CD14-positive monocyte (primary cell): Measurements from ENCODE around the gene NAA38. TPM values are rescaled to one million over a fixed set of nuclear protein-coding genes. Genes with fewer than 3 reads are reported as not detected.

Experiments used
- DNase-seq, 3 donors: peaks; one replicate each; pipeline ENCODE4 v3.0.0-alpha.2; 2011 to 2022
- H2AFZ ChIP-seq: 2 replicates; pipeline ENCODE4 v1.6.0; 2012; ENCODE audit warnings: mild to moderate bottlenecking, low read depth, low read length, inconsistent platforms; ENCODE audit not compliant: insufficient read depth, poor library complexity, severe bottlenecking
- H3K27ac ChIP-seq, 2 donors: 1 replicate in 1 of 2; 2 replicates in 1 of 2; pipeline ENCODE4 v1.5.1; 2012 to 2013; ENCODE audit warnings: low read length in 2 of 2, control low read depth in 1 of 2, inconsistent platforms in 1 of 2, low read depth in 1 of 2, mild to moderate bottlenecking in 1 of 2
- H3K27me3 ChIP-seq, 2 donors: one replicate each; pipeline versions ENCODE4 v1.6.0 to v1.6.1; 2011 to 2013; ENCODE audit warnings: low read length in 2 of 2; ENCODE audit not compliant: control insufficient read depth in 2 of 2, insufficient read depth in 2 of 2
- H3K36me3 ChIP-seq, 2 donors: replicated peaks in 1 of 2; 1 replicate in 1 of 2; 2 replicates in 1 of 2; pipeline versions ENCODE4 v1.5.1 to v1.6.1; 2012 to 2013; ENCODE audit warnings: low read length in 2 of 2, control low read depth in 1 of 2, inconsistent platforms in 1 of 2, mild to moderate bottlenecking in 1 of 2; ENCODE audit not compliant: insufficient read depth in 2 of 2, control insufficient read depth in 1 of 2
- H3K4me1 ChIP-seq, 2 donors: 1 replicate in 1 of 2; 2 replicates in 1 of 2; pipeline versions ENCODE4 v1.5.1 to v1.6.1; 2012 to 2013; ENCODE audit warnings: low read length in 2 of 2, control low read depth in 1 of 2, inconsistent platforms in 1 of 2, mild to moderate bottlenecking in 1 of 2, moderate library complexity in 1 of 2; ENCODE audit not compliant: insufficient read depth in 2 of 2, control insufficient read depth in 1 of 2
- H3K4me2 ChIP-seq: replicated peaks from 2 replicates; pipeline ENCODE3; 2012; ENCODE audit warnings: low read length, moderate library complexity, mild to moderate bottlenecking; ENCODE audit not compliant: poor library complexity, severe bottlenecking; ENCODE audit errors: extremely low read depth
- H3K4me3 ChIP-seq, 3 experiments: fragments of 200-600 bp in 1 of 3; sonication (generic) in 1 of 3; replicated peaks in 1 of 3; 1 replicate in 2 of 3; 2 replicates in 1 of 3; pipeline ENCODE4 v1.5.1; 2011 to 2013; ENCODE audit warnings: low read length in 3 of 3, mild to moderate bottlenecking in 3 of 3, control low read depth in 2 of 3, low read depth in 2 of 3, inconsistent platforms in 1 of 3, moderate library complexity in 1 of 3
- H3K79me2 ChIP-seq: 2 replicates; pipeline ENCODE4 v1.6.0; 2012; ENCODE audit warnings: mild to moderate bottlenecking, control low read depth, inconsistent platforms, low read length, moderate library complexity; ENCODE audit not compliant: insufficient read depth
- H3K9ac ChIP-seq: 2 replicates; pipeline ENCODE4 v1.6.0; 2017; ENCODE audit warnings: low read length, mild to moderate bottlenecking; ENCODE audit not compliant: insufficient read depth, poor library complexity, severe bottlenecking
- H3K9me3 ChIP-seq, 2 donors: replicated peaks in 1 of 2; 1 replicate in 1 of 2; 2 replicates in 1 of 2; pipeline versions ENCODE4 v1.5.1 to v1.6.1; 2012 to 2013; ENCODE audit warnings: low read length in 2 of 2, control low read depth in 1 of 2; ENCODE audit not compliant: control insufficient read depth in 1 of 2, insufficient read depth in 1 of 2
- H4K20me1 ChIP-seq: 2 replicates; pipeline ENCODE4 v1.6.0; 2012; ENCODE audit warnings: mild to moderate bottlenecking, low read length, control low read depth, moderate library complexity; ENCODE audit not compliant: insufficient read depth
- H3K27ac Mint-ChIP-seq, 7 donors: one replicate each; pipeline ENCODE4 v1.8.0; 2020; ENCODE audit warnings: mild to moderate bottlenecking in 7 of 7, mixed read lengths in 7 of 7, moderate library complexity in 6 of 7, inconsistent platforms in 2 of 7
- H3K27me3 Mint-ChIP-seq, 3 donors: one replicate each; pipeline ENCODE4 v1.8.0; 2021 to 2022; ENCODE audit warnings: low read depth in 3 of 3, mild to moderate bottlenecking in 3 of 3, mixed read lengths in 3 of 3, moderate library complexity in 3 of 3, inconsistent platforms in 1 of 3
- H3K36me3 Mint-ChIP-seq, 2 donors: one replicate each; pipeline ENCODE4 v1.8.0; 2020; ENCODE audit warnings: mixed read lengths in 2 of 2, inconsistent platforms in 1 of 2, mild to moderate bottlenecking in 1 of 2
- H3K4me1 Mint-ChIP-seq: one replicate; pipeline ENCODE4 v1.8.0; 2020; ENCODE audit warnings: mild to moderate bottlenecking, mixed read lengths
- H3K4me3 Mint-ChIP-seq, 2 donors: one replicate each; pipeline ENCODE4 v1.8.0; 2020; ENCODE audit warnings: mild to moderate bottlenecking in 2 of 2, mixed read lengths in 2 of 2, moderate library complexity in 1 of 2
- H3K9me3 Mint-ChIP-seq, 7 donors: one replicate each; pipeline ENCODE4 v1.8.0; 2020 to 2022; ENCODE audit warnings: mixed read lengths in 7 of 7, mild to moderate bottlenecking in 6 of 7, moderate library complexity in 6 of 7, inconsistent platforms in 2 of 7
- WGBS: methylation state at CpG from one replicate; pipeline ENCODE4 v1.1.5; 2013; ENCODE audit warnings: missing lambda C conversion rate; ENCODE audit not compliant: insufficient coverage; 5-methylcytosine and 5-hydroxymethylcytosine counted together
- intact Hi-C, 2 donors: fragments of 100-400 bp; cut with micrococcal nuclease; formaldehyde crosslinking; loops; one replicate each; pipeline versions ENCODE4 v1.15.0 to v1.15.1; 2023
- polyA plus RNA-seq, 3 donors: library from polyadenylated mRNA; depleted of rRNA in 1 of 3; unstranded in 2 of 3; stranded (reverse) in 1 of 3; fragments of 300-500 nt in 2 of 3; fragments of >200 nt in 1 of 3; fragmentation: Illumina TruSeq in 2 of 3; gene quantifications; 1 replicate in 2 of 3; 2 replicates in 1 of 3; pipeline ENCODE4 v1.2.3, GENCODE V29; 2012 to 2021
- TF ChIP-seq, protein P1 (sequence below): fragments of 200-600 bp; IDR thresholded peaks from one replicate; pipeline ENCODE4 v1.8.0; 2022; ENCODE audit warnings: antibody characterized with exemption, mild to moderate bottlenecking

NAA38 gene
- polyA plus RNA-seq, 3 donors = 63.8 to 197 (median 148) TPM

DNA sequence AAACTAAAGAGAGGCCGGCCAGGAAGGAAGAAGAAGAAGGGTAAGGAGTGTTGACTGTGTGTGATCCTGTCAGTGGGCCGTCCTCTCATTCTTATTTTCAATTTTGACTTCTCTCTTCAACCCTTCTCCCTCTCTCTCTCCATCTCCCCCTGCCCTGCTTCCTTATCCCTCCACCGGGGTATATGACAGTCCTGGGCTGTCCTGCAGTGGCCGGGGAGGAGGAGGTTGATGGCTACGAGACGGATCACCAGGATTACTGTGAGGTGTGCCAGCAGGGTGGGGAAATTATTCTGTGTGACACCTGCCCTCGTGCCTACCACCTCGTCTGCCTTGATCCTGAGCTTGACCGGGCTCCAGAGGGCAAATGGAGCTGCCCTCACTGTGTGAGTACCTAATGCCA, 36.9 kb upstream of the NAA38 start:
- no peak overlapping the region for H3K27ac ChIP-seq
- peaks cover 76 to 89% of the 10 kb centered on the region in 2 donors for H3K36me3 Mint-ChIP-seq
- DNase-seq = no peak

DNA sequence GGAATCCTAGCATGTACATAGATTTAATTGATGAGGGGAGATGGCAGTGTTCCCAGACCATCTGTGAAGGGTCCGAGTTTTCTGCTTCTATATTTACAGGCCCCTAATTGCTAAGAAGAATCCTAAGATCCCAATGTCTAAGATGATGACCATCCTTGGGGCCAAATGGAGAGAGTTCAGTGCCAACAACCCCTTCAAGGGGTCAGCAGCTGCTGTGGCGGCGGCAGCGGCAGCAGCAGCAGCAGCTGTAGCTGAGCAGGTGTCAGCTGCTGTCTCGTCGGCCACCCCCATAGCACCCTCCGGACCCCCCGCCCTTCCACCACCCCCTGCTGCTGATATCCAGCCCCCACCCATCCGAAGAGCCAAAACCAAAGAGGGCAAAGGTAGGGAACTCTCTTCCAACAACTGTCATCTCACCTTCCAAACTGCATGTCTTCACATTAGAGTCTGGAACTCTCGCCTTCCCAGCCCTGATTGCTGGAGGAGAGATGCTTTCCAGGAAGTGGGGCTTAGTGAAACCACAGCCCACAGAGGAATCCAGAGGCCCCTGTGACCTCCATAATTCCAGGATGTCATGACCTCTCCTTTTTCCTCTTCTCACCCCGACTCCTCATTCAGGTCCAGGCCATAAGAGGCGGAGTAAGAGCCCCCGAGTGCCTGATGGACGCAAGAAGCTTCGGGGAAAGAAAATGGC, 36.0 kb upstream of the NAA38 start:
- H3K27me3 Mint-ChIP-seq = peaks cover 0 to 1% (median 1%) of the 10 kb centered on the region in 3 donors
- peaks cover 12% of the 10 kb centered on the region for H4K20me1 ChIP-seq
- TF ChIP-seq, protein P1, sequence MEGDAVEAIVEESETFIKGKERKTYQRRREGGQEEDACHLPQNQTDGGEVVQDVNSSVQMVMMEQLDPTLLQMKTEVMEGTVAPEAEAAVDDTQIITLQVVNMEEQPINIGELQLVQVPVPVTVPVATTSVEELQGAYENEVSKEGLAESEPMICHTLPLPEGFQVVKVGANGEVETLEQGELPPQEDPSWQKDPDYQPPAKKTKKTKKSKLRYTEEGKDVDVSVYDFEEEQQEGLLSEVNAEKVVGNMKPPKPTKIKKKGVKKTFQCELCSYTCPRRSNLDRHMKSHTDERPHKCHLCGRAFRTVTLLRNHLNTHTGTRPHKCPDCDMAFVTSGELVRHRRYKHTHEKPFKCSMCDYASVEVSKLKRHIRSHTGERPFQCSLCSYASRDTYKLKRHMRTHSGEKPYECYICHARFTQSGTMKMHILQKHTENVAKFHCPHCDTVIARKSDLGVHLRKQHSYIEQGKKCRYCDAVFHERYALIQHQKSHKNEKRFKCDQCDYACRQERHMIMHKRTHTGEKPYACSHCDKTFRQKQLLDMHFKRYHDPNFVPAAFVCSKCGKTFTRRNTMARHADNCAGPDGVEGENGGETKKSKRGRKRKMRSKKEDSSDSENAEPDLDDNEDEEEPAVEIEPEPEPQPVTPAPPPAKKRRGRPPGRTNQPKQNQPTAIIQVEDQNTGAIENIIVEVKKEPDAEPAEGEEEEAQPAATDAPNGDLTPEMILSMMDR = no peak
- H3K79me2 ChIP-seq = peaks cover 49% of the 10 kb centered on the region
- 100% methylated on average over 4 of the region's 15 CpGs for WGBS
- no peak overlapping the region for H2AFZ ChIP-seq
- no peak for DNase-seq
- H3K4me3 Mint-ChIP-seq = no peak overlapping the region
- H3K36me3 ChIP-seq = peaks cover 46 to 80% of the 10 kb centered on the region in 2 donors
- H3K27me3 ChIP-seq = no peaks in the 10 kb centered on the region
- no peak overlapping the region for H3K4me2 ChIP-seq
- H3K27ac ChIP-seq = no peak overlapping the region
- no peak overlapping the region for H3K9ac ChIP-seq
- H3K36me3 Mint-ChIP-seq = peaks cover 67 to 80% of the 10 kb centered on the region in 2 donors
- no peaks in the 10 kb centered on the region for H3K9me3 ChIP-seq
- intact Hi-C loops = no loop called here
- H3K4me1 Mint-ChIP-seq = peaks cover 15% of the 10 kb centered on the region
- H3K4me3 ChIP-seq = no peak overlapping the region
- H3K9me3 Mint-ChIP-seq = no peaks in the 10 kb centered on the region
- peaks cover 31 to 34% of the 10 kb centered on the region in 2 donors for H3K4me1 ChIP-seq
- H3K27ac Mint-ChIP-seq = peak overlapping the region in 3 of 7 donors; percentile 53 to 56 (median 54)

More for the DNA sequence above, 36.9 kb upstream of the NAA38 start:
- no peaks in the 10 kb centered on the region for H3K9me3 ChIP-seq
- no peaks in the 10 kb centered on the region for H3K9me3 Mint-ChIP-seq
- no peak overlapping the region for H3K4me3 ChIP-seq
- peak overlapping the region in 3 of 7 donors; percentile 15 to 56 (median 53) for H3K27ac Mint-ChIP-seq
- H3K79me2 ChIP-seq = peaks cover 40% of the 10 kb centered on the region
- intact Hi-C loops = no loop called here
- 97% methylated on average over 5 of the region's 9 CpGs for whole genome bisulfite sequencing
- peaks cover 15% of the 10 kb centered on the region for H3K4me1 Mint-ChIP-seq
- H3K27me3 ChIP-seq = no peaks in the 10 kb centered on the region
- no peak overlapping the region for H3K4me3 Mint-ChIP-seq
- H2AFZ ChIP-seq = no peak overlapping the region
- H3K9ac ChIP-seq = no peak overlapping the region
- peaks cover 4% of the 10 kb centered on the region for H4K20me1 ChIP-seq
- TF ChIP-seq, protein P1 = no peak
- H3K4me1 ChIP-seq = peaks cover 22 to 25% of the 10 kb centered on the region in 2 donors
- no peak overlapping the region for H3K4me2 ChIP-seq
- peaks cover 55 to 89% of the 10 kb centered on the region in 2 donors for H3K36me3 ChIP-seq
- peaks cover 0 to 1% (median 1%) of the 10 kb centered on the region in 3 donors for H3K27me3 Mint-ChIP-seq
